ENCODE results near the gene CDHR2.

GRCh38 chr5:176503496-176503895 lies 45.6 kb upstream of the CDHR2 start:
- TF ChIP-seq CTCF (IDR thresholded peaks at IDR 0.05) = no peak
- TF ChIP-seq POLR2A (IDR thresholded peaks at IDR 0.05) = no peak

Data from suprapubic skin (tissue), 3 donors.